NCI-H146 (cell line): ENCODE results near the gene MSRB1.
"Not testable (repeated sequence)": the region's sequence is repeated elsewhere in the genome, so short reads cannot be mapped to it uniquely, and the experiment has no call there.

Experiments used
- DNase-seq: peaks from one replicate; lab custom pipeline; 2025; lab: John Stamatoyannopoulos, UW

The MSRB1 gene

DNA sequence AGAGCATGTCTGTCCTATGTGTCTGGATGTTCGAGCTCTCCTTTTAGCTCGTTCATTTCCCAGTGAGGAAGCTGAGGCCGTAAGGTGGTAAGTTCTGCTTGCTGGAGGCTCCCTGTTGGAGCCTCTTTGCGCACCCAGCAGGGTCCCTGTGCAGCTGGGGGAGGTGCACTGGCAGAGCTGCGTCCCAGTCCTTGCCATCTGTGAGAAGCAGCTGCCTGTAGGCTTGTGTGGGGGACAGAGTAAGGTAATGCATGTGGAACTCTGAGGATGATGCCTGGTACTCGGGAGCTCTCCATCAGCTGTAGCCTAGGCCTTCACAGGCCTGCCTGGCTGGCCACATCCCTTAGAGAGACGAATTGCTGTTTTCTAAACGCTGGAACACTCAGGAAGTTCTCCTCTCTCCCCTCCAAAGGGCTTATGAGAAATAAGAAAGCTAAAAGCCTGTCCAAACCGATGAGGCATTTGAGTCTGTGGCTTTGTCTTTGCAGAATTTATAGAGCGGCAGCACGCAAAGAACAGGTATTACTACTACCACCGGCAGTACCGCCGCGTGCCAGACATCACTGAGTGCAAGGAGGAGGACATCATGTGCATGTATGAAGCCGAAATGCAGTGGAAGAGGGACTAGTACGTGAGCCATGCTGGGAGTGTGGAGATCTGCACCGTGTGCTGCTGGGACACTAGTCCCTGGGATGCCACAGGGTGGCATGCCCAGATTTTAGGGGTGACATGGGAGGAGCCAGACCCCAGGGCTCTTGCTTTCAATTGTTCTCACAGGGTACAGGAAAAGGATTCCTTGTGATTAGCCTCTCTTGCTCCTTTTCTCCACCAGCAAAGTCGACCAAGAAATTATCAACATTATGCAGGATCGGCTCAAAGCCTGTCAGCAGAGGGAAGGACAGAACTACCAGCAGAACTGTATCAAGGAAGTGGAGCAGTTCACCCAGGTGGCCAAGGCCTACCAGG lies 17.9 kb upstream of the MSRB1 start:
- peak; percentile 50 for DNase-seq

- peak; percentile 94 for DNase-seq
Observed at GRCh38 chr16:1959269-1960039, 16.5 kb upstream of the MSRB1 start, which contains the start of gene NDUFB10. TSS of gene NDUFB10 (plus strand) at chr16:1959538. CDS start at chr16:1959625, 87 bp downstream.

DNA sequence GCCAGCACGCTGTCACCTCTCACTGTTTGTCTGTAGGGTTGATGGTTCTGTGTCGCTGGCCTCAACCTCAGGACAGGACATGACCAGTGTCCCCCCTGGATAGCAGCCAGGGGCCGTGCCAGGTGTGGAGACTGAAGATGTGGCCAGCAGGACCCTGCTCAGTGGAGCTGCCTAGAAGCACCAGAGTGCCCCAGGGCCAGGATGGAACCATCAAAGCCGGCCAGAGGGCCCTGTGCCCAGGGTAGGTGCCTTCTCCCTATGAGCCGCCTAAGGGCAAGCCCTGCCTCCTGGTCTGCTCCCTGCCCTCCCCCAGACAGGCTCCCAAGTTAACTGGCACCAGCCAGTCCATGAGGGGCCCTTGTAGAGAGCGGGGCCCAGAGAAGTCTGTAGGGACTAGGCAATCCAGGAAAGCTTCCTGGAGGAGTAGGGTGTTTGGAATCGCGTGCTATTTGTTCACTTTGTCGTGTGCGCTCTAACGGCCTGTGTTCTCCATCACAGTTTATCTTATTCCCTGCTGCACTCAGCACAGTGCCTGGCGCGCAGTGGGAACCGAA lies 15.8 kb upstream of the MSRB1 start:
- DNase-seq = no peak

DNA sequence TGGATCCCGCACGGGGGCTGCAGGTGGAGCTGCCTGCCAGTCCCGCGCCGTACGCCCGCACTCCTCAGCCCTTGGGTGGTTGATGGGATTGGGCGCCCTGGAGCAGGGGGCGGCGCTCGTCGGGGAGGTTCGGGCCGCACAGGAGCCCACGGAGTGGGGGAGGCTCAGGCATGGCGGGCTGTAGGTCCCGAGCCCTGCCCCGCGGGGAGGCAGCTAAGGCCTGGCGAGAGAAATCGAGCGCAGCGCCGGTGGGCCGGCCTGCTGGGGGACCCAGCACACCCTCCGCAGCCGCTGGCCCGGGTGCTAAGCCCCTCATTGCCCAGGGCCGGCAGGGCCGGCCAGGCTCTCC lies 15.1 kb upstream of the MSRB1 start:
- DNase-seq = not testable (repeated sequence)

DNA sequence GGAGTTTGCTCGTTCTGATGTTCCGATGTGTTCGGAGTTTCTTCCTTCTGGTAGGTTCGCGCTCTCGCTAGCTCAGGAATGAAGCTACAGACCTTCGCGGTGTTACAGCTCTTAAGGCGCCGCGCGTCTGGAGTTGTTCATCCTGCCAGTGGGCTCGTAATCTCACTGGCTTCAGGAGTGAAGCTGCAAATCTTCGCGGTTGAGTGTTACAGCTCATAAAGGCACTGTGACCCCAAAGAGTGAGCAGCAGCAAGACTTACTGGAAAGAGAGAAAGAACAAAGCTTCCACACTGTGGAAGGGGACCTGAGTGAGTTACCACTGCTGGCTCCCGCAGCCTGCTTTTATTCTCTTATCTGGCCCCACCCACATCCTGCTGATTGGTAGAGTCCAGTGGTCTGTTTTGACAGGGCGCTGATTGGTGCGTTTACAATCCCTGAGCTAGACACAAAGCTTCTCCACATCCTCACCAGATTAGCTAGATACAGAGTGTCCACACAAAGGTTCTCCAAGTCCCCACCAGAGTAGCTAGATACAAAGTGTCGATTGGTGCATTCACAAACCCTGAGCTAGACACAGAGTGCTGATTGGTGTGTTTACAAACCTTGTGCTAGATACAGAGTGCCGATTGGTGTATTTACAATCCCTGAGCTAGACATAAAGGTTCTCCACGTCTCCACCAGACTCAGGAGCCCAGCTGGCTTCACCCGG lies 14.6 kb upstream of the MSRB1 start:
- not testable (repeated sequence) for DNase-seq

DNA sequence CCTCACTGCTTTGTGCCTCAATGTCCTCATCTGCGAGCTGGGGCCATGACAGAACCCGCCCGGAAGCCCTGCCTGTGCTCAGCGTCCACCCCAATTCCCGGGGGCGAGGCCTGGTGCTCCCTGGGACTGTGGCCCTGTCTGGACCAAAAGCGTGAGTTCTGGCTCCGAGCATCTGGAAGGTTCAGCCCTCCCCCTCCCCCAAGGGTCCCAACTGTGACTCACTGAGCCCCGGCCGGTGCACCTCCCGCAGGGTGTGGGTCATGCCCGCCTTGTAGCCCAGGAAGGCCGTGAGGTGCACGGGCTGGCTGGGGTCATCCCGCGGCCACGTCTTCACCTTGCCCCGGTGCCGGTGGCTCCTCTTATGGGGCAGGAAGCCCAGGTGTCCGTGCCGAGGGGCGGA lies 10.7 kb upstream of the MSRB1 start:
- no peak for DNase-seq

DNA sequence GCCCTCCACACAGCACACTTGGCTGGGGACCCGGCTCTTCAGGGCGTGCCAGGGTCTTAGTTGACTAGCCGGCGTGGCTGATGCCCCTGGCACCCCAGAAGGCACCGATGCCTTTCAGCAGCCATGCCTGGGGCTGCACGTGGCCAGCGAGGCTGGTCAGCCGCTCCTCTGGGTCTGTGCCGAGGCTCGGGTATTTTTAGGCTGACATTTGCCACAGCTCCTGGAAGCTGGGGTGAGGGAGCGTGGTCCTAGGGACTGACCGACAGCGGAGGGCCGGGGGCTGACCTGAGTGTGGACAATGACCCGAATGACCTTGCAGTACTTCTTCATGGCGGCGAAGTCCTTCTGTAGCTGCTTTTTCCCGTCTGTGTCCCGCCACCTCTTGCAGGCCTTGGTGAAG lies 7.6 kb upstream of the MSRB1 start:
- no peak for DNase-seq

DNA sequence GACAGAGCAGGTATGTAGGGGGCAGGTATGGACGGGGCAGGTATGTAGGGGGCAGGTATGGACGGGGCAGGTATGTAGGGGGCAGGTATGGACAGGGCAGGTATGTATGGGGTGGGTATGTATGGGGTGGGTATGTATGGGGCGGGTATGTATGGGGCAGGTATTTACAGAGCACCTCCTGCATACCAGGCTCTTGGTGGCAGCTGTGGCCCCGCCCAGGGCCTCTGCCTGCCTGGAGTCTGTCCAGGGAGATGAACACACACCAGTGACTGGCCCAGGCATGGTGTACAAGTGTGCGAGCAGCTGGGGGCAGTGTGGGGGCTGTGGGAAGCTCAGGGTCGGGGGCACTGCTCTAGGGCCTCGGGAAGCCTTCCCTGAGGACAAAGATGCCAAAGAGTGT lies 7.0 kb upstream of the MSRB1 start:
- no peak for DNase-seq

DNA sequence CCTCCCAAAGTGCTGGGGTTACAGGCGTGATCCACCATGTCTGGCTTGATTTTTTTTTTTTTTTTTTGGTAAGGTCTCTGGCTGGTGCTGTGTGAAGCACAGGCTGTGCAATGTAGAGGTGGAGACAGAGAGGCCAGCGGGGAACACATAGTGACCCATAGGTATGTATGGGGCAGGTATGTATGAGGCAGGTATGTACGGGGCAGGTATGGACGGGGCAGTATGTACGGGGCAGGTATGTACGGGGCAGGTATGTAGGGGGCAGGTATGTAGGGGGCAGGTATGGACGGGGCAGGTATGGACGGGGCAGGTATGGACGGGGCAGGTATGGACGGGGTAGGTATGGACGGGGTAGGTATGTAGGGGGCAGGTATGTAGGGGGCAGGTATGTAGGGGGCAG lies 6.5 kb upstream of the MSRB1 start:
- DNase-seq = no peak

DNA sequence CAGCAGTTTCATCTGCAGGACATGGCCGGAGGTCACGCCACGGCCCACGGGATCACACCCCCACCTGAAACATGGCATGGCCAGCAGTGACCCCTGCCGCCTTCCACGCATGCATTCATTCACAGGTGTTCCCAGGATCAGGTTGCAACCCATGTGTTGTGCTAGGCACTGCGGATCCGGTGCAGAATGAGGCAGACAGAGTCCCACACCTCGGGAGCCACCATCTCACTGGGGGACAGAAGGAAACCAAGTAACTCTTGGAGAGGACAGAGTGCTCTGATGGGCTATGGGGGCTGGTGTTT lies 4.3 kb upstream of the MSRB1 start:
- no peak for DNase-seq

GRCh38 chr16:1946495-1947368 lies 3.7 kb upstream of the MSRB1 start:
- no peak for DNase-seq

DNA sequence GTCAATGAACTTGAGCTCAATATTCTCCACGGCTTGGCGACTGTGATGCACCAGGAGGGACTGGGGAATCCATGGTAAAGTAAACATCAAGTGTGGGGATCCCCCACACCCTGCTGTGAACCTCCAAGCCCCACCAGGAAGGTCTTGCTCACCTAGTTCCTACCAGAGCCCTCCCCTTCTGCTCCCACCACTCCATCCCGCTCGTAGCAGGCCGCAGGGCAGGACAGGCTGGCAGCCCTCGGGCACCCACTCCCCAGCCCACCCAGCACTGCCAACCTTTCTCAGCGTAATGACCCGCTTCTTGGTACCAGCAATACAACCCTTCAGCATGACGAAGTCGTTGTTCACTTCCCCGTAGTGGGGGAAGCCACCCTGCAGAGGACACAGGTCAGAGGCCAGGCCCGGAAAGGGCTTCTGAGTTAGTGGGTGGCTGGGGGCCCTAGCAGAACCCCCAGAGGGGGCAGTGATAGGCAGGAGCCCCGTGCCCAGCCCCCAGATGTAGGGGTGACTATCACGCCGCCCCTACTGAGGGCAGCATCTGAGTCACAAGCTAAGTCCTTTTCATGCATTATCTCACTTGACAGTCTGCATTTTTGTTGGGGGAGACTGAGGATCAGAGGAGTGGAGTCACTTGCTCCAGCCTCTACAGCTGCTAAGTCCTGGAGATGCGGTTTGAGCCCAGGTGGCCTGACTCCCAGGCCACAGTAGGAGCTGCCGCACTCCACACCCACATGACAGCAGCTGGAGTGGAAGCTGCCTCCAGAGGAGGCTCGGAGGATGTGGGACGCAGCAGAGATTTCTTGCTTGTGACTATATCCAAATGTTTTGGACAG lies 2.8 kb upstream of the MSRB1 start:
- no peak for DNase-seq

DNA sequence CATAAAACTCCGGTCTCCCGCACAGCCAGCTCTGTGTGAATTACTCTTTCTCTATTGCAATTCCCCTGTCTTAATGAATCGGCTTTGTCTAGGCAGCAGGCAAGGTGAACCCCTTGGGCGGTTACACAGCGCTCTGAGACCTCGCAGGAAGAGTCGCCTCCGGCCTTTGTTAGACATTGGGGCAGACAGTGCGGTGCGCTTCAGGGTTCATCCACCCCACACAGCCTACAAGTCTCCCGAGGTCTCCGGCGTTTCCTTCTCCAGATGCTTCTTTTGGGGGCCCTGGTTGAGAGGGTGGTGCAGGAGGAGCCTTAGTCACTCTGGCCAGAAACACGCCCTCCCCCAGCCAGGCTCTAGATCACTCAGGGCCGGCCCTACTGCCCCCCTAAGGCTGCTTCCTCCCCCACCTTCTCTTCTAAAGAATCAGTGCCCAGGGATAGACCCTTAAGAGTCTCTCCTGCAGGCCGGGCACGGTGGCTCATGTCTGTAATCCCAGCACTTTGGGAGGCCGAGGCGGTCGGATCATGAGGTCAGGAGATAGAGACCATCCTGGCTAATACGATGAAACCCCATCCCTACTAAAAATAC lies 1.7 kb upstream of the MSRB1 start:
- DNase-seq = no peak

DNA sequence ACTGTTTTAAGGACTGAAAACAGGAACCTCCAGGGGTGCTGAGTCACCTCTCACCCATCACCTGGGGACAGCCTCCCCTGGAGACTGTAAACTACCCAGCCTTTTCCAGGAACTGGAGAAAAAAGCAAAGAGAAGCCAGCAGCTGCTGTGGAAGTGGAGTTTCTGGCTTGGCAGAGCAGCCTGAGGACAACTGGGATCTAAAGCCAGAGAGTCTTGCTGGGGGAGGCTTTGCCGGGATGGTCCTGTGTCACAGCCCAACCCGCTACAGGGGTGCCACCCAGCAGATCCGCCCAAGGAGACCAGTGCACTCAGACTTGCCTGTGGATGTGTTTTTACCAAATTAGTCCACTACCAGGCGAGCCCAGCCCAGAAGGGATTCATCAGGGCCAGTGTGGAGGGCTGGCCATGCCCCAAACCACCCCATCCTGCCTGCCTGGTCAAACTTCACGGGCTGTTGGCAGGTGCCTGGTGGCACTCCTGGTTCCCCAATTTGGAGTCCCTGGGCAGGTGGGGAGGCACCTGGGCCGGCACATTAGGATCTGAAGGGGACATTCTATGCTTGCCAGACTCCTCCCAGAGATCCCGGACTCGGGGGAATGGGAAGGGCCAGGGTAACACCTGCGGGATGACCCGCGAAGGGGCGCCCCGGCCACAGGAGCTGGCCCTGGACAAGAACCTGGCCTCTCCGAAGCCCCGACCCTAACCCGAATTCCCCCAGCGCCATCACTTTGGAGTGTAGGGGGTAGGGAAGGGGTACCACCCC lies 771 bp downstream of the MSRB1 start:
- no peak for DNase-seq

GRCh38 chr16:1941162-1942046 lies 1.6 kb downstream of the MSRB1 start:
- DNase-seq = no peak

DNA sequence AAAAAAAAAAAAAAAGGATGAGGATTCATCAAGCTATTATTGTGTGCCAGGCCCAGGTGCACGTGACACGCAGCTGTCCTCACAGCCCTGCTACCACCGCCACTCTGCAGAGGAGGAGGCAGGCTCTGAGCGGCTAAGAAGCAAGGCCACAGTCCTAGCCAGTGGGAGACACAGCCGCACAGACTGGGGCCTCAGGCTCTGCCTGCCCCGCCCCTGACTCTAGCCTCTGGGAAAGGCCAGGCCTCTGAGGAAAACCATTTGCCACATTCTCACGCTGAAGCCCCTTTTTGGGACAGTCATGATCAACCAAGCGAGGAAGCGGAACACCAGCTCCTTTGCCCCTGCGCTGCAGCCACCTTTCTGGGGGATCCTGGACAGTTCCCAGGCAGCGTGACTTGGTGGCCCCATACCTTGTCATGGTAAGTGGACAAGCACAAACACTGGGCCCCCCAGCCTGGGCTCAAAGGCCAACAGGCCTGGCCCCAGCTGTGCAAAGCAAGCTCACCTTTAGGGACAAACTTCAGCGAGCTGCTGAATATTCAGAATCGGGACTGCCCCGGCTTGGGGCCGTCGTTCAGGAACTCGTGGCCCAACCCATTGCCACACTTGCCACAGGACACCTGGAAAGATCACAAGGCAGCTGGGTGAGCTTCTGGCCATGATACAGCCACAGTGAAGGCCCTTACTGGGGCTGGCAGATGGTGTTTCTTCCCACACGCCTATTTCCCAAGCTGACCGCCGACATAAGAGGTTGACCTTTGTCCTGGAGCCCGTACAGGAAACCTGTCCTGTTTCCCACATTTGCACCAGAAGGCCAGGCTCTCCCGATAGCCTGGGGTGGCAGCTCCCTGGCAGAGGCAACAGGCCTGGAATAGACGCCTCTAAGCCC lies 2.5 kb downstream of the MSRB1 start:
- no peak for DNase-seq

GRCh38 chr16:1939833-1940232 lies 3.2 kb downstream of the MSRB1 start:
- not testable (repeated sequence) for DNase-seq
